Sigmoid colon (tissue), 7 donors: ENCODE measurements around the gene PTPRD. TPM values are rescaled to one million over a fixed set of nuclear protein-coding genes. Genes with fewer than 3 reads are reported as not detected.
A peak's percentile ranks its signal among the peaks of the same experiment; 100 is the strongest.
"Not testable (repeated sequence)": the region's sequence is repeated elsewhere in the genome, so short reads cannot be mapped to it uniquely, and the experiment has no call there.

Experiments
- DNase-seq: peaks from one replicate; pipeline ENCODE4 v3.0.0-alpha.2; 2019
- H3K27ac ChIP-seq, 4 donors: fragments of 200-600 bp; sonication (generic); one replicate each; pipeline ENCODE4 v1.5.1; 2016 to 2019; ENCODE audit warnings: mild to moderate bottlenecking in 1 of 4
- H3K27me3 ChIP-seq, 3 donors: fragments of 200-600 bp; sonication (generic); one replicate each; pipeline ENCODE4 v1.5.1; 2019; ENCODE audit warnings: mild to moderate bottlenecking in 1 of 3
- H3K36me3 ChIP-seq, 4 donors: fragments of 200-600 bp; sonication (generic); one replicate each; pipeline ENCODE4 v1.5.1; 2016 to 2019
- H3K4me1 ChIP-seq, 4 donors: fragments of 200-600 bp; sonication (generic); one replicate each; pipeline ENCODE4 v1.5.1; 2017 to 2019
- H3K4me3 ChIP-seq, 4 donors: fragments of 200-600 bp; sonication (generic); one replicate each; pipeline ENCODE4 v1.5.1; 2017 to 2019; ENCODE audit warnings: mild to moderate bottlenecking in 2 of 4, moderate library complexity in 1 of 4
- H3K9me3 ChIP-seq, 4 donors: fragments of 200-600 bp in 3 of 4; sonication (generic) in 3 of 4; one replicate each; pipeline versions ENCODE4 v1.5.1 to v1.6.1; 2013 to 2019
- CTCF ChIP-seq, 4 experiments: fragments of 450-650 bp in 3 of 4; fragments of 200-600 bp in 1 of 4; IDR thresholded peaks; one replicate each; pipeline ENCODE4 v1.5.1; 2016 to 2019; ENCODE audit warnings: antibody characterized with exemption in 4 of 4, mild to moderate bottlenecking in 3 of 4, moderate library complexity in 2 of 4
- EP300 ChIP-seq, 4 donors: sonication (generic); formaldehyde crosslinking; IDR thresholded peaks; one replicate each; pipeline ENCODE4 v1.6.1; 2017; ENCODE audit warnings: antibody characterized with exemption in 4 of 4
- POLR2A ChIP-seq, 2 donors: fragments of 450-650 bp; IDR thresholded peaks; one replicate each; pipeline ENCODE4 v1.6.1; 2016; ENCODE audit warnings: antibody characterized with exemption in 2 of 2, mild to moderate bottlenecking in 2 of 2, moderate library complexity in 2 of 2
- POLR2AphosphoS5 ChIP-seq, 4 donors: sonication (generic); formaldehyde crosslinking; IDR thresholded peaks; one replicate each; pipeline ENCODE4 v1.6.1; 2017; ENCODE audit warnings: antibody characterized with exemption in 4 of 4
- WGBS, 2 donors: extraction: QIAGEN DNeasy Blood & Tissue Kit; methylation state at CpG; one replicate each; pipeline ENCODE4 v1.1.7; 2013; 5-methylcytosine and 5-hydroxymethylcytosine counted together
- intact Hi-C: fragments of 100-400 bp; cut with DNase I; formaldehyde crosslinking; loops from one replicate; pipeline ENCODE4 v1.15.1; 2023
- polyA plus RNA-seq, 3 donors: library from polyadenylated mRNA; stranded (reverse); fragments of 200-250 nt; gene quantifications; one replicate each; pipeline ENCODE4 v1.2.3, GENCODE V29; 2013
- total RNA-seq, 4 donors: library from RNA; depleted of rRNA; stranded (reverse); fragments of >200 nt; gene quantifications; one replicate each; pipeline ENCODE4 v1.1.0, GENCODE V29; 2016
- donor health status: healthy with polysubstance abuse.
- donor health status: Bipolar disorder and iron deficiency.
- donor health status: healthy.

The PTPRD gene
- total and polyA plus RNA-seq, 7 donors = 1.2 to 18.3 (median 6.3) TPM

GRCh38 chr9:9362332-9362731 lies 1250.5 kb downstream of the PTPRD start:
- H3K4me3 ChIP-seq = no peak overlapping the region
- no peaks in the 10 kb centered on the region for H3K4me1 ChIP-seq
- 77 to 81% methylated on average over 2 of the region's 2 CpGs for WGBS, 2 donors
- DNase-seq = no peak
- no peaks in the 10 kb centered on the region for H3K27me3 ChIP-seq
- no peak for TF ChIP-seq EP300 (IDR thresholded peaks at IDR 0.05)
- intact Hi-C loops = loop anchor here (10.0 kb wide), 1 partner anchor 62 kb away; no protein-coding TSS in a partner anchor
- no peaks in the 10 kb centered on the region for H3K36me3 ChIP-seq
- no peaks in the 10 kb centered on the region for H3K9me3 ChIP-seq
- H3K27ac ChIP-seq = no peak overlapping the region

DNA sequence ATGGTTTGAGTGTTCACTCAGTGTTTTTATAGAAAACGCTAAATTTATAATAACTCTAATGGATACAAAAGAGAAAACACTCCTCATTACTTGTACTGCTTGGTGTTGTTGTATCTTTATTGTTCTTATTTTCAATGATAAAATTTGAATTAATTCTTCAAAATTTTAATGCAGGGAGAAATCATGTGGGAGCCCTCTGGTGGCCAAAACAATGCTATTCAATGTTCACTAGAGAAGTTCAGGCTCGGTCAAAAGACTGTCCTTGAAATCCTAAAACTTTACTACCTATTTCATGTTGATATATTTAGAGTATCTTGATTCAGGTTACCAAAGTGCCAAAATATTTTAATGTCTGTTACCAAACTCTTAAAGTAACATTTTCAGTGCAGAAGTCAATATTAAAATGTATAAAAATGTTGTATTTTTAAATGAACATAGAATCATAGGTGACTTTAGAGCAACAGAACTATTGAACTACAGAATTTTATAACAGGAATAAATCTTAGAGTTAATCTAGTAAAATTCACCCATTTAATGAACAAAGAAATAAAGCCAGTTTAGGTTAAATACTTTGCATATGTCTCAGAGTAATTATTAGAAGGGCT lies 1259.8 kb downstream of the PTPRD start:
- Histone ChIP-seq H3K4me1 (no peaks in the 10 kb centered on the region), H3K36me3 (no peaks in the 10 kb centered on the region), H3K9me3 (no peaks in the 10 kb centered on the region), H3K27ac (no peak overlapping the region), H3K4me3 (no peak overlapping the region), H3K27me3 (no peaks in the 10 kb centered on the region)
- TF ChIP-seq CTCF (IDR thresholded peaks at IDR 0.05) = peak in 1 of 4 experiments; percentile 29
- TF ChIP-seq POLR2A (IDR thresholded peaks at IDR 0.05) = no peak
- whole genome bisulfite sequencing, 2 donors = 16 to 32% methylated on average over 2 of the region's 2 CpGs
- intact Hi-C loops = no loop called here
- no peak for DNase-seq

DNA sequence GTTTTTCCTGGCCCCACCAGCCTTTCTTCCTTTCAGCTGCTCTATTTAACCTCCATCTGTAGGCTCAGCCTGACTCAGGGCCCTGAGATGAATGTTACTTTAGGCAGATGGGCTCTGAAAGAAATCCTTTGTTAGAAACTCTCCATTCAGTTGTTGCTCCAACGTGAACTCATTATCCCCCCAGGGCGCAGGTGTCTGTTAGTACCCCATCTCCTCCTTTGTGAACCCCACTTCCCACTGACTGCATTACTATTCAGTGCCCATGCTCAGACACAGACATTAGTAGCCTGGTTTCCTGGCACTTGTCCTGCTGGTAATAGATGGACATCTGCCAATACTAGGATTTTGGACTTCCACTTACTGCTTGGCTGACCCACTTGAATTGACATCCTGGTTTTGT lies 1271.6 kb downstream of the PTPRD start:
- Histone ChIP-seq H3K4me1 (no peaks in the 10 kb centered on the region), H3K36me3 (no peaks in the 10 kb centered on the region), H3K4me3 (no peak overlapping the region), H3K27me3 (no peaks in the 10 kb centered on the region), H3K9me3 (no peaks in the 10 kb centered on the region), H3K27ac (no peak overlapping the region)
- WGBS, 2 donors = 85 to 93% methylated on average over 2 of the region's 2 CpGs
- no peak for TF ChIP-seq POLR2AphosphoS5 (IDR thresholded peaks at IDR 0.05)
- no peak for TF ChIP-seq CTCF (IDR thresholded peaks at IDR 0.05)
- no peak for TF ChIP-seq POLR2A (IDR thresholded peaks at IDR 0.05)
- TF ChIP-seq EP300 (IDR thresholded peaks at IDR 0.05) = no peak
- no peak for DNase-seq
- intact Hi-C loops = no loop called here

GRCh38 chr9:9337129-9337528 lies 1275.7 kb downstream of the PTPRD start:
- H3K27me3 ChIP-seq = no peaks in the 10 kb centered on the region
- no peak overlapping the region for H3K27ac ChIP-seq
- intact Hi-C loops = no loop called here
- H3K36me3 ChIP-seq = no peaks in the 10 kb centered on the region
- H3K4me1 ChIP-seq = no peaks in the 10 kb centered on the region
- H3K4me3 ChIP-seq = no peak overlapping the region
- no peak for DNase-seq
- no peak for TF ChIP-seq EP300 (IDR thresholded peaks at IDR 0.05)
- TF ChIP-seq POLR2A (IDR thresholded peaks at IDR 0.05) = no peak
- no peak for TF ChIP-seq POLR2AphosphoS5 (IDR thresholded peaks at IDR 0.05)
- no peak for TF ChIP-seq CTCF (IDR thresholded peaks at IDR 0.05)
- no peaks in the 10 kb centered on the region for H3K9me3 ChIP-seq

GRCh38 chr9:9326749-9327148 lies 1286.1 kb downstream of the PTPRD start:
- Histone ChIP-seq H3K36me3 (no peaks in the 10 kb centered on the region), H3K27me3 (no peaks in the 10 kb centered on the region), H3K9me3 (no peaks in the 10 kb centered on the region), H3K4me3 (no peak overlapping the region), H3K4me1 (no peaks in the 10 kb centered on the region), H3K27ac (no peak overlapping the region)
- intact Hi-C loops = no loop called here
- DNase-seq = no peak
- no peak for TF ChIP-seq POLR2A (IDR thresholded peaks at IDR 0.05)

DNA sequence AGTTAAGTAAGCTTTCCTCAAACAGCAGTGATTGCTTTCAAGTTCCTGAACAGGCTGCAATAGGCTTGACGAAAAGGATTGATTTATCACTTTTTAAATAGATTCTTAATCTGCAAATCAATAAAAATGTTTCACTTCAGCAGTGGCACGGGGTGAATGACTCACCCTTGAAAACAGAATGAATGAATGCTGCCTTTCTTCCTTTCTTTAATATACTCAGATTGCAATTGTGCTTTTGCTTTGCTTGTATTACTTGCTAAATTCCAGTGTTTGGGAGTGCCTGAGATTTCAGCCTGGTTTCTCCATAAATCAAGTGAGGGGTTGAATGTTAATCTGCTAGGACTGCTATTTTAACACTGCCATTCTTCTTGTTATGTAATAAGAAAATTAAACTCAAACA lies 1293.8 kb downstream of the PTPRD start:
- Histone ChIP-seq H3K36me3 (no peaks in the 10 kb centered on the region), H3K4me3 (no peak overlapping the region), H3K27me3 (no peaks in the 10 kb centered on the region), H3K4me1 (no peaks in the 10 kb centered on the region), H3K9me3 (no peaks in the 10 kb centered on the region), H3K27ac (no peak overlapping the region)
- 7 to 33% methylated on average over 2 of the region's 2 CpGs for WGBS, 2 donors
- intact Hi-C loops = no loop called here
- no peak for DNase-seq
- TF ChIP-seq CTCF (IDR thresholded peaks at IDR 0.05) = no peak
- TF ChIP-seq POLR2A (IDR thresholded peaks at IDR 0.05) = no peak
- no peak for TF ChIP-seq EP300 (IDR thresholded peaks at IDR 0.05)
- TF ChIP-seq POLR2AphosphoS5 (IDR thresholded peaks at IDR 0.05) = no peak

GRCh38 chr9:9310743-9311142 lies 1302.1 kb downstream of the PTPRD start:
- intact Hi-C loops, H3K4me1 ChIP-seq, H3K27me3 ChIP-seq, H3K9me3 ChIP-seq, H3K27ac ChIP-seq, DNase-seq, H3K4me3 ChIP-seq, H3K36me3 ChIP-seq: not testable (repeated sequence)
- 77 to 86% methylated on average over 7 of the region's 7 CpGs for WGBS, 2 donors
